Nephron progenitor cell (in vitro differentiated cells): ENCODE data around the gene RAX2.
"Not testable (repeated sequence)": the region's sequence is repeated elsewhere in the genome, so short reads cannot be mapped to it uniquely, and the experiment has no call there.

Experiments
- DNase-seq: peaks from one replicate; pipeline ENCODE4 v3.0.0; 2021
- H3K27ac Mint-ChIP-seq: 2 replicates; pipeline ENCODE4 v1.8.0; 2021; ENCODE audit warnings: mild to moderate bottlenecking, moderate library complexity, mixed read lengths
- H3K27me3 Mint-ChIP-seq: 2 replicates; pipeline ENCODE4 v1.8.0; 2021; ENCODE audit warnings: mild to moderate bottlenecking, low read depth, mixed read lengths; ENCODE audit not compliant: poor library complexity
- H3K36me3 Mint-ChIP-seq: 2 replicates; pipeline ENCODE4 v1.8.0; 2021; ENCODE audit warnings: low read depth, mixed read lengths
- H3K4me1 Mint-ChIP-seq: 2 replicates; pipeline ENCODE4 v1.8.0; 2021; ENCODE audit warnings: mixed read lengths
- H3K4me3 Mint-ChIP-seq: 2 replicates; pipeline ENCODE4 v1.8.0; 2021; ENCODE audit warnings: mild to moderate bottlenecking, moderate library complexity, mixed read lengths
- H3K9me3 Mint-ChIP-seq: 2 replicates; pipeline ENCODE4 v1.8.0; 2021; ENCODE audit warnings: mild to moderate bottlenecking, moderate library complexity, mixed read lengths
- TF ChIP-seq, protein P1 (sequence below): fragments of 200-600 bp; sonication (generic); IDR thresholded peaks from 2 replicates; pipeline ENCODE4 v1.5.0; 2021; ENCODE audit warnings: antibody characterized with exemption

Gene RAX2

DNA sequence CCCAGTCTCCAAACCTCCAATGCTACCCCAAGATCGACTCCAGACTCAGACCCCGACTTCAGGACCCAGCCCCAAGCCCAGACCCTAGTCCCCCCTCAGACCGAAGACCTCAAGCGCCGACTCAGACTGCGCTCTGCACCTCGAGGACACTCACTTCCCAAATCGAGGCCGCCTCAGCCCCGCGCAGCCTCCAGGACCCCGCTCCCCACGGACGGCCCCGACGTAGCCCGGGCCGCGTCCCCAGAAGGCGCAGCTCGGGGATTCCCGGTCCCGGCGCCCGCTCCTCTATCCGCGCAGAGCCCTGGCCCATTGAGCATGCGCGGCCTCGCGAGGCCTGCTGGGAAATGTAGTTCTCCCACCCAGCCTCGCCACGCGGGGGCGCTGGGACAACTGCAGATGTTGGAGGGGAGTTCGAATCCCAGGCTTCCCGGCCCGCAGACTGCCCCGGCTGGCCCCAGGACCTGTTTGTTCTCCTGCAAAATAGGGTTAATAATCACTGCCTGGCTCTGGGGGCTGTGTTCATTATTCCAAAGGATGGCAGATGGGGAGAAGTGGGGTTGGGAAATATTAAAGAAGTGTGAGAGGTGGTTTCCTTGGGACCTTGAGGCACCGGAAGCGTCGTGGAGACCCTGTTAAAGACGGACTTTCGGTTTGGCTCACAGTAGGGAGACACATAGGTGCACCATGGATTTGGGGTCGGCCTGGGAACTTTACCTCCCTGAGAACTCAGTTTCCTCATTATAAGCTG, 10.5 kb downstream of the RAX2 start, which contains the start of gene APBA3:
APBA3 (minus strand) TSS at position 311 of the 748 bp plus-strand sequence. CDS start 1,428 bp downstream, outside the sequence.
- DNase-seq = peak; percentile 96
- H3K4me1 Mint-ChIP-seq = peaks cover 14% of the 10 kb centered on the region
- H3K9me3 Mint-ChIP-seq = no peaks in the 10 kb centered on the region
- peak within 1 kb of the TSS; percentile 97 for H3K4me3 Mint-ChIP-seq
- no peaks in the 10 kb centered on the region for H3K36me3 Mint-ChIP-seq
- no peaks in the 10 kb centered on the region for H3K27me3 Mint-ChIP-seq
- TF ChIP-seq, protein P1, sequence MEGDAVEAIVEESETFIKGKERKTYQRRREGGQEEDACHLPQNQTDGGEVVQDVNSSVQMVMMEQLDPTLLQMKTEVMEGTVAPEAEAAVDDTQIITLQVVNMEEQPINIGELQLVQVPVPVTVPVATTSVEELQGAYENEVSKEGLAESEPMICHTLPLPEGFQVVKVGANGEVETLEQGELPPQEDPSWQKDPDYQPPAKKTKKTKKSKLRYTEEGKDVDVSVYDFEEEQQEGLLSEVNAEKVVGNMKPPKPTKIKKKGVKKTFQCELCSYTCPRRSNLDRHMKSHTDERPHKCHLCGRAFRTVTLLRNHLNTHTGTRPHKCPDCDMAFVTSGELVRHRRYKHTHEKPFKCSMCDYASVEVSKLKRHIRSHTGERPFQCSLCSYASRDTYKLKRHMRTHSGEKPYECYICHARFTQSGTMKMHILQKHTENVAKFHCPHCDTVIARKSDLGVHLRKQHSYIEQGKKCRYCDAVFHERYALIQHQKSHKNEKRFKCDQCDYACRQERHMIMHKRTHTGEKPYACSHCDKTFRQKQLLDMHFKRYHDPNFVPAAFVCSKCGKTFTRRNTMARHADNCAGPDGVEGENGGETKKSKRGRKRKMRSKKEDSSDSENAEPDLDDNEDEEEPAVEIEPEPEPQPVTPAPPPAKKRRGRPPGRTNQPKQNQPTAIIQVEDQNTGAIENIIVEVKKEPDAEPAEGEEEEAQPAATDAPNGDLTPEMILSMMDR = peak; percentile 45
- H3K27ac Mint-ChIP-seq = peak within 1 kb of the TSS; percentile 100

DNA sequence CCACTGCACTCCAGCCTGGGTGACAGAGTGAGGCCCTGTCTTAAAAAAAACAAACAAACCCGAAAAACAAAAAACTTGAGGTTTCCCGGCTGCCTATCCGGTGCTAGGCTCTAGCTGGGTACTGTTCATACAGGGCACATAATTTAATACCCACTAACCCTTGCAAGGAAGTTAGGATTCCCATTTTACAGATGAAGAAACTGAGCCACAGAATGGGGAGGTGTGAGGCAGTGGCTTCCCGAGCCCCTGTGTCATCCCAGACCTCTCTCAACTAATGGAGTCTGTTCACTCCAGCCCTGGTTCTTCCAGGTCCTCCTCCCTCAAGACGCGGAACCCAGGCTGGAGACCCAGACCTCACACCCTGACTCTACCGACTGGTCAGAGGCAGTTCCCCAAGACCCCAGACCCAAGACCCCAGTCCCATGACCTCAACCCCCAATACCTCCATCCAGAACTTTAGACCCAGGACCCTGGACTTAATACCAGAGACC, 11.1 kb downstream of the RAX2 start:
- peak overlapping the region; percentile 98 for H3K27ac Mint-ChIP-seq

DNA sequence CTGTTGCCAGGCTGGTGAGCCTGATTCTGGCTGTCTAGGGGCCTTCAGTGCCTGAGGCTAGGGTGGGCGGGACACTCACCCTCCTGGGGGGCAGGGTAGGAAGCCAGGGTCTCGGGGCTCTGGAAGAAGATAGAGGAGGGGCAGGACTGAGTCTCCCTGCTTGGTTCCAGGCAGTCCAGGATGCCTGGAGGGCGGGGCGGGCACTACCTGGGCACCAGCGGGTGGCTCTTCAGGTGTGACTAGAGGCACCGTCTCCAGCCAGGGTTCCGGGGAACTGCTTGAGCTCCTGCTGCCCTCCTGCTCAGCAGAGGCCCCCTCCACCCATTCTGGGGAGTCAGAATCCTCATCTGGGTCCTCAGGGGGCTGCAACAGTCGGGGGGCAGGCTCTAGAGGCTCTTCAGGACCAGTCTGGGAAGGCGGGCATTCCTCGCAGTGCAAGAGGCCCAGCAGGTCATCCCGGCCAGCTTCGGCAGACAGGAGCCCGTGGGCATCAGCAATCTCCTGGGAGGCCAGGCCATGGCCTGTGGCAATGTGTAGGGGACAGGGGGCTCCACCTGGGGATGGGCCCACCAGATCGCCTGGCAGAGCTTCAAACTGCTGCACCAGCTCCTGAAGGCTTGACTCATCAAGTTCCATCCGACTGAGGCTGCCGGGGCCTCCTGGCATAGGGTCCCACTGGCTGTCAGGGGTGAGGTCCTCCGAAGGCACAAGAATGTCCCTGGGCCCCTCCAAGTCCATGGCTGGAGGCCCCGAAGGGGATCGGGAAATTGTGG, 12.4 kb downstream of the RAX2 start:
- H3K36me3 Mint-ChIP-seq = peaks cover 10% of the 10 kb centered on the region
- no peaks in the 10 kb centered on the region for H3K9me3 Mint-ChIP-seq
- peaks cover 14% of the 10 kb centered on the region for H3K4me1 Mint-ChIP-seq
- DNase-seq = no peak
- H3K4me3 Mint-ChIP-seq = peak overlapping the region; percentile 97
- no peak overlapping the region for H3K27ac Mint-ChIP-seq
- H3K27me3 Mint-ChIP-seq = no peaks in the 10 kb centered on the region
- TF ChIP-seq, protein P1 = no peak

More for the DNA sequence above, 11.1 kb downstream of the RAX2 start:
- no peak for DNase-seq
- Mint-ChIP-seq H3K9me3 (no peaks in the 10 kb centered on the region), H3K36me3 (peaks cover 1% of the 10 kb centered on the region), H3K27me3 (no peaks in the 10 kb centered on the region), H3K4me3 (peak overlapping the region; percentile 97), H3K4me1 (peaks cover 14% of the 10 kb centered on the region)
- TF ChIP-seq, protein P1 = no peak

DNA sequence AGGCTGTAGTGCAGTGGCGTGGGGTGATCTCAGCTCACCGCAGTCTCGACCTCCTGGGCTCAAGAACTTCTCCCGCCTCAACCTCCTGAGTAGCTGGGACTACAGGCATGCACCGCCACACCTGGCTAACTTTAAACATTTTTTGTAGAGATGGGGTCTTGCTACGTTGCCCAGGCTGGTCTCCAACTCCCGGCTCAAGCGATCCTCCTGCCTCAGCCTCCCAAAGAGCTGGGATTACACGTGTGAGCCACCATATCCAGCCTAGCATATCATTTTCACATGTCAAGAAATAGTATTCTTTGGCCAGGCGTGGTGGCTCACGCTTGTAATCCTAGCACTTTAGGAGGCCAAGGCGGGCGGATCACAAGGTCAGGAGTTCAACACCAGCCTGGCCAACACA, 13.7 kb downstream of the RAX2 start:
- not testable (repeated sequence) for H3K9me3 Mint-ChIP-seq, H3K27ac Mint-ChIP-seq, H3K4me3 Mint-ChIP-seq

DNA sequence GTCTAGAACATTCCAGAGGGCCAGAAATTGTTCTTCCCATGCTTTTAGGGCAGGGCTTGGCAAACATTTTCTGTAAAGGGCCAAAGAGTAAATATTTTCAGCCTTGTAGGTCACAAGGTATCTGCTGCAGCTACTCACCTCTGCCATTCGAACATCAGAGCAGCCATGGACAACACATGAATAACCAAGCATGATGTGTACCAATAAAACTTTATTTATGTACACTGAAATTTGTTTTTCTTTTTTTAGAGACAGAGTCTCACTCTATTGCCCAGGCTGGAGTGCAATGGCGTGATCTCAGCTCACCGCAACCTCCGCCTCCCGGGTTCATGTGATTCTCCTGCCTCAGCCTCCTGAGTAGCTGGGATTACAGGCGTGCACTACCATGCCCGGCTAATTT, 14.3 kb downstream of the RAX2 start:
- not testable (repeated sequence) for H3K9me3 Mint-ChIP-seq, DNase-seq, H3K27ac Mint-ChIP-seq, H3K36me3 Mint-ChIP-seq, H3K27me3 Mint-ChIP-seq, H3K4me1 Mint-ChIP-seq, H3K4me3 Mint-ChIP-seq

More for the DNA sequence above, 13.7 kb downstream of the RAX2 start:
- DNase-seq, H3K36me3 Mint-ChIP-seq, H3K27me3 Mint-ChIP-seq: not testable (repeated sequence)
- peaks cover 14% of the 10 kb centered on the region for H3K4me1 Mint-ChIP-seq

DNA sequence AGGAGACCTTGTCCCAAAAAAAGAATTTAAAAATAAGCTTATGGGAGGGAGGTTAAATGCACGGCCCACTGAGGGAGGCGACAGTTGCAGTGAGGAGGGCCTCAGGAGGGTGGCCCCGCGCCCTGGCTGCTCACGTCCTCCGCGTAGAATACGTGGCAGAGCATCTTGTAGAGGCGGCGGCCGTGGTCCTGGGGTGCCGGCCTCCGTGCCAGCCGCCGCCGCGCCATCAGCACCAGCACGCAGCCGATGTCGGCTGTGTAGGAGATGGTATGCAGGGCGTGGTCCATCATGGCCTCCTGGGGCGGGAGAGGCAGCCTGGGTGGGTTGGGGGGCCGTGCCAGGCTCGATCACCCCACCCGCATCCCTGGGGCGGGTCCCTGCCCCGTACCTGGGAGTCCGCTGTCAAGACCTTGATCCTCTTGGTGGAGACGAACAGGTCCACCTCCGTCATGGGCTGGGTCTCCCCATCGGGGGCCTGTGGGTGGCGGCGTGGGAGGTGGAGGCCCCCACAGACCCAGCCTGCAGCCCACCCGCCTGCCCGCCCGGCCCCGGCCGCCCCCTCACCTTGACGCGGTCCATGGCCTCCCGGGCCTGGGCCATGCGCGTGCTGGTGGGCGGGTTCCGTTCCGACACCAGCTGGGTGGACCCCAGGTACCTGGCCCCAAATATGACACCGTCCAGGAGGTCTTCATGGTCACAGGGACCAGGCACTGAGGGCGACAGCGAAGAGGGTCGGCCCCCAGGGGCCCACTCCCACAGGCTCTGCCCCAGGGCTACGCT, 18.2 kb downstream of the RAX2 start:
- no peaks in the 10 kb centered on the region for H3K4me1 Mint-ChIP-seq
- DNase-seq = no peak
- no peak overlapping the region for H3K27ac Mint-ChIP-seq
- no peaks in the 10 kb centered on the region for H3K9me3 Mint-ChIP-seq
- TF ChIP-seq, protein P1 = no peak
- no peak overlapping the region for H3K4me3 Mint-ChIP-seq
- peaks cover 17% of the 10 kb centered on the region for H3K36me3 Mint-ChIP-seq
- no peaks in the 10 kb centered on the region for H3K27me3 Mint-ChIP-seq
